Endothelial cell of umbilical vein (primary cell): ENCODE measurements around the gene BLTP3B. TPM values are rescaled to one million over a fixed set of nuclear protein-coding genes. Genes with fewer than 3 reads are reported as not detected.

Source experiments
- BruUV-seq: library from RNA; stranded (reverse); fragments of 400-500 nt; replicated peaks from 2 replicates; lab custom pipeline; 2021; lab: Mats Ljungman, UMichigan
- CTCF ChIA-PET: fragments of 300-600, 350-600 bp; sonication (Branson Sonifier 250); formaldehyde crosslinking; loops from one replicate; lab custom pipeline; 2021; ENCODE audit warnings: antibody characterized with exemption, inconsistent platforms; lab: Charles Lee
- POLR2A ChIA-PET: fragments of 300-600, 350-600 bp; sonication (Branson Sonifier 250); formaldehyde crosslinking; loops from one replicate; lab custom pipeline; 2021; ENCODE audit warnings: antibody characterized with exemption, inconsistent platforms; lab: Charles Lee
- DNase-seq: peaks from one replicate; pipeline ENCODE4 v3.0.0-alpha.2; 2011; ENCODE audit warnings: low read depth, low spot score
- FAIRE-seq: peaks from 2 replicates; lab custom pipeline; 2011; peaks lifted over from hg19 to GRCh38; lab: Jason Lieb, UNC
- H2AFZ ChIP-seq: 2 replicates; pipeline ENCODE4 v1.6.0; 2012; ENCODE audit warnings: low read depth, low read length, control low read depth, inconsistent platforms
- H3K27ac ChIP-seq: 2 replicates; pipeline ENCODE4 v1.5.1; 2011; ENCODE audit warnings: low read depth, mild to moderate bottlenecking, control low read depth, low read length, moderate library complexity; ENCODE audit not compliant: insufficient read depth
- H3K27me3 ChIP-seq, 2 experiments: 2 replicates each; pipeline versions ENCODE4 v1.6.0 to v1.6.1; 2011; ENCODE audit warnings: low read length in 2 of 2, mixed read lengths in 1 of 2; ENCODE audit not compliant: control insufficient read depth in 2 of 2, insufficient read depth in 2 of 2
- H3K36me3 ChIP-seq, 2 experiments: 2 replicates in 1 of 2; 3 replicates in 1 of 2; pipeline ENCODE4 v1.5.1; 2011; ENCODE audit warnings: low read length in 2 of 2, mild to moderate bottlenecking in 1 of 2, moderate library complexity in 1 of 2; ENCODE audit not compliant: control insufficient read depth in 2 of 2, insufficient read depth in 2 of 2; ENCODE audit errors: extremely low read depth in 1 of 2
- H3K4me1 ChIP-seq: 3 replicates; pipeline ENCODE4 v1.5.1; 2011; ENCODE audit warnings: mild to moderate bottlenecking, low read length; ENCODE audit not compliant: control insufficient read depth, insufficient read depth; ENCODE audit errors: extremely low read depth
- H3K4me2 ChIP-seq: 2 replicates; pipeline ENCODE4 v1.6.1; 2011; ENCODE audit warnings: low read length, control low read depth, mixed read lengths; ENCODE audit not compliant: insufficient read depth
- H3K4me3 ChIP-seq, 3 experiments: fragments of 200-600 bp in 1 of 3; sonication (generic), shearing (Covaris generic) in 1 of 3; replicated peaks in 1 of 3; 2 replicates each; pipeline ENCODE4 v1.5.1; 2011 to 2016; ENCODE audit warnings: control low read depth in 3 of 3, low read length in 3 of 3, mild to moderate bottlenecking in 2 of 3, inconsistent platforms in 1 of 3, low read depth in 1 of 3, moderate library complexity in 1 of 3; ENCODE audit not compliant: insufficient read depth in 1 of 3
- H3K79me2 ChIP-seq: 2 replicates; pipeline ENCODE4 v1.6.0; 2012; ENCODE audit warnings: low read length, inconsistent platforms; ENCODE audit not compliant: control insufficient read depth, insufficient read depth
- H3K9ac ChIP-seq: replicated peaks from 2 replicates; pipeline ENCODE3; 2011; ENCODE audit warnings: low read length, control low read depth; ENCODE audit not compliant: insufficient read depth; ENCODE audit errors: extremely low read depth
- H3K9me1 ChIP-seq: replicated peaks from 3 replicates; pipeline ENCODE4 v1.6.0; 2011; ENCODE audit warnings: mild to moderate bottlenecking, low read length; ENCODE audit not compliant: control insufficient read depth, insufficient read depth; ENCODE audit errors: extremely low read depth
- H3K9me3 ChIP-seq: replicated peaks from 2 replicates; pipeline ENCODE4 v1.5.1; 2012; ENCODE audit warnings: low read length, inconsistent platforms; ENCODE audit not compliant: control insufficient read depth, insufficient read depth
- H4K20me1 ChIP-seq: replicated peaks from 2 replicates; pipeline ENCODE3; 2011; ENCODE audit warnings: mild to moderate bottlenecking, low read length; ENCODE audit not compliant: control insufficient read depth, insufficient read depth; ENCODE audit errors: extremely low read depth
- CTCF ChIP-seq, 2 donors: IDR thresholded peaks; 1 replicate in 1 of 2; 2 replicates in 1 of 2; pipeline ENCODE4 v1.5.1; 2011; ENCODE audit warnings: low read length in 2 of 2, mild to moderate bottlenecking in 2 of 2, moderate library complexity in 2 of 2, control low read depth in 1 of 2, inconsistent platforms in 1 of 2, low read depth in 1 of 2; ENCODE audit not compliant: insufficient read depth in 1 of 2; ENCODE audit errors: extremely low read depth in 1 of 2
- EZH2 ChIP-seq: IDR thresholded peaks from 2 replicates; pipeline ENCODE4 v1.6.1; 2012; ENCODE audit warnings: borderline replicate concordance, low read depth, mild to moderate bottlenecking, moderate library complexity, low read length, inconsistent platforms; ENCODE audit not compliant: severe bottlenecking
- FOS ChIP-seq: IDR thresholded peaks from 2 replicates; pipeline ENCODE4 v1.6.1; 2011; ENCODE audit warnings: mild to moderate bottlenecking, low read length, moderate library complexity, borderline replicate concordance; ENCODE audit not compliant: insufficient read depth
- GATA2 ChIP-seq: IDR thresholded peaks from 2 replicates; pipeline ENCODE4 v1.7.0; 2011; ENCODE audit warnings: low read depth, mild to moderate bottlenecking, moderate library complexity, mixed read lengths, low read length; ENCODE audit not compliant: insufficient read length, insufficient read depth
- JUN ChIP-seq: IDR thresholded peaks from 2 replicates; pipeline ENCODE4 v1.6.1; 2011; ENCODE audit warnings: borderline replicate concordance, low read depth; ENCODE audit not compliant: insufficient read length, insufficient read depth
- MAX ChIP-seq: IDR thresholded peaks from 2 replicates; pipeline ENCODE4 v1.6.1; 2011; ENCODE audit not compliant: insufficient read depth, insufficient read length
- MYC ChIP-seq: IDR thresholded peaks from one replicate; pipeline ENCODE4 v1.6.1; 2011; ENCODE audit warnings: mild to moderate bottlenecking, low read depth, low read length
- POLR2A ChIP-seq: IDR thresholded peaks from 2 replicates; pipeline ENCODE4 v1.6.1; 2012; ENCODE audit warnings: low read depth, mild to moderate bottlenecking, control low read depth, low read length
- POLR2AphosphoS5 ChIP-seq: IDR thresholded peaks from 2 replicates; pipeline ENCODE4 v1.6.1; 2012; ENCODE audit warnings: low read depth, mild to moderate bottlenecking, control low read depth, low read length, moderate library complexity; ENCODE audit not compliant: insufficient read depth
- dilution Hi-C: fragments of 300-500 bp; cut with MboI; formaldehyde crosslinking; loops from one replicate; pipeline ENCODE4 v1.15.0; 2019; ENCODE audit warnings: low sequenced_read_pairs; ENCODE audit not compliant: extremely low pct_ligation_motif_present
- intact Hi-C: fragments of 100-400 bp; cut with micrococcal nuclease; formaldehyde crosslinking; loops from one replicate; pipeline ENCODE4 v1.10.0; 2022
- polyA plus RNA-seq, 4 experiments: library from polyadenylated mRNA; depleted of rRNA in 3 of 4; stranded (reverse) in 3 of 4; unstranded in 1 of 4; fragments of >200 nt; gene quantifications; 2 replicates each; pipeline versions ENCODE4 v1.2.1 to v1.2.3, GENCODE V29; 2011 to 2012; ENCODE audit warnings: missing spikeins in 1 of 4
- total RNA-seq: library from RNA; stranded (reverse); gene quantifications from 2 replicates; pipeline ENCODE4 v1.2.3, GENCODE V29; 2021

Gene BLTP3B
- total and polyA plus RNA-seq, 2 donors (not counting 3 experiments of a cell fraction or from before 2014, with no cell fraction given), result 5.4 to 17.9 TPM

- no peak overlapping the region for H3K4me3 ChIP-seq
- CTCF ChIA-PET, result interaction anchor here (0.7 to 3.9 kb wide), 3 partner anchors 9 to 409 kb away, joined by 3 to 20 read pairs (median 3); no protein-coding TSS in a partner anchor
- intact Hi-C loops, result no loop called here
Measured at GRCh38 chr12:100146252-100146651, 3.6 kb upstream of the BLTP3B start.

GRCh38 chr12:100145643-100146042 lies 3.0 kb upstream of the BLTP3B start:
- Histone ChIP-seq H3K4me3 (no peak overlapping the region), H3K9me1 (no peaks in the 10 kb centered on the region), H4K20me1 (no peaks in the 10 kb centered on the region), H3K27ac (no peak overlapping the region), H3K4me2 (no peak overlapping the region), H3K36me3 (no peaks in the 10 kb centered on the region), H3K9me3 (no peaks in the 10 kb centered on the region), H3K79me2 (peaks cover 11% of the 10 kb centered on the region), H3K9ac (no peak overlapping the region), H3K27me3 (no peaks in the 10 kb centered on the region), H2AFZ (no peak overlapping the region), H3K4me1 (peaks cover 5% of the 10 kb centered on the region)
- ChIA-PET POLR2A (no interaction called here), CTCF (interaction anchor here (3.9 kb wide), 1 partner anchor 9 kb away, joined by 20 read pairs; no protein-coding TSS in a partner anchor)
- dilution Hi-C loops, result no loop called here
- FAIRE-seq (no peak), DNase-seq (no peak)
- TF ChIP-seq JUN (no peak), EZH2 (no peak), MAX (no peak), MYC (no peak), FOS (no peak), CTCF (IDR thresholded peaks at IDR 0.05; ENCODE audit: extremely low read depth in 1 of 2, insufficient read depth in 1 of 2, low read depth in 1 of 2, low read length in 2 of 2) (no peak), GATA2 (no peak), POLR2AphosphoS5 (no peak), POLR2A (no peak)
- no TSS peak for BruUV-seq
- intact Hi-C loops, result no loop called here

More at GRCh38 chr12:100146252-100146651, 3.6 kb upstream of the BLTP3B start:
- FAIRE-seq (no peak), DNase-seq (no peak)
- Histone ChIP-seq H3K27me3 (no peaks in the 10 kb centered on the region), H4K20me1 (no peaks in the 10 kb centered on the region), H3K79me2 (peaks cover 6% of the 10 kb centered on the region), H3K9ac (no peak overlapping the region), H3K4me1 (peaks cover 3% of the 10 kb centered on the region), H2AFZ (no peak overlapping the region), H3K9me3 (no peaks in the 10 kb centered on the region), H3K4me2 (no peak overlapping the region), H3K36me3 (no peaks in the 10 kb centered on the region), H3K27ac (no peak overlapping the region), H3K9me1 (no peaks in the 10 kb centered on the region)
- POLR2A ChIA-PET, result no interaction called here
- dilution Hi-C loops, result no loop called here
- no TSS peak for BruUV-seq
- TF ChIP-seq FOS (no peak), GATA2 (no peak), JUN (no peak)
